Activated T-helper 2 cell treated with anti-CD3 and anti-CD28 coated beads, Interferon-gamma antibody, Interleukin-2, Interleukin-4, amounts not matched to agents 10 μg/mL and 5 μg/mL and 100 μg/mL, durations not matched to agents 14 hours and 24 hours and 36 hours (primary cell): ENCODE results near the gene AQP2. TPM values are rescaled to one million over a fixed set of nuclear protein-coding genes. Genes with fewer than 3 reads are reported as not detected.
A peak's percentile ranks its signal among the peaks of the same experiment; 100 is the strongest.

ENCODE experiments used
- DNase-seq: peaks from one replicate; pipeline ENCODE4 v3.0.0; 2021; ENCODE audit warnings: low spot score
- H3K27ac Mint-ChIP-seq: one replicate; pipeline ENCODE4 v1.8.0; 2021; ENCODE audit warnings: mixed read lengths
- H3K27me3 Mint-ChIP-seq: one replicate; pipeline ENCODE4 v1.8.0; 2021; ENCODE audit warnings: low read depth, mixed read lengths
- H3K36me3 Mint-ChIP-seq: one replicate; pipeline ENCODE4 v1.8.0; 2021; ENCODE audit warnings: low read depth, mixed read lengths
- H3K4me1 Mint-ChIP-seq: one replicate; pipeline ENCODE4 v1.8.0; 2021; ENCODE audit warnings: low read depth, mixed read lengths
- H3K4me3 Mint-ChIP-seq: one replicate; pipeline ENCODE4 v1.8.0; 2021; ENCODE audit warnings: low read depth, mild to moderate bottlenecking, moderate library complexity, mixed read lengths
- H3K9me3 Mint-ChIP-seq: one replicate; pipeline ENCODE4 v1.8.0; 2021; ENCODE audit warnings: mixed read lengths
- intact Hi-C: fragments of 100-400 bp; cut with micrococcal nuclease; formaldehyde crosslinking; loops from one replicate; pipeline ENCODE4 v1.15.1; 2023
- total RNA-seq: library from RNA; stranded (reverse); gene quantifications from 2 replicates; pipeline ENCODE4 v1.2.3, GENCODE V29; 2022

AQP2 gene, protein sequence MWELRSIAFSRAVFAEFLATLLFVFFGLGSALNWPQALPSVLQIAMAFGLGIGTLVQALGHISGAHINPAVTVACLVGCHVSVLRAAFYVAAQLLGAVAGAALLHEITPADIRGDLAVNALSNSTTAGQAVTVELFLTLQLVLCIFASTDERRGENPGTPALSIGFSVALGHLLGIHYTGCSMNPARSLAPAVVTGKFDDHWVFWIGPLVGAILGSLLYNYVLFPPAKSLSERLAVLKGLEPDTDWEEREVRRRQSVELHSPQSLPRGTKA
- total RNA-seq: not detected in 2 replicates

DNA sequence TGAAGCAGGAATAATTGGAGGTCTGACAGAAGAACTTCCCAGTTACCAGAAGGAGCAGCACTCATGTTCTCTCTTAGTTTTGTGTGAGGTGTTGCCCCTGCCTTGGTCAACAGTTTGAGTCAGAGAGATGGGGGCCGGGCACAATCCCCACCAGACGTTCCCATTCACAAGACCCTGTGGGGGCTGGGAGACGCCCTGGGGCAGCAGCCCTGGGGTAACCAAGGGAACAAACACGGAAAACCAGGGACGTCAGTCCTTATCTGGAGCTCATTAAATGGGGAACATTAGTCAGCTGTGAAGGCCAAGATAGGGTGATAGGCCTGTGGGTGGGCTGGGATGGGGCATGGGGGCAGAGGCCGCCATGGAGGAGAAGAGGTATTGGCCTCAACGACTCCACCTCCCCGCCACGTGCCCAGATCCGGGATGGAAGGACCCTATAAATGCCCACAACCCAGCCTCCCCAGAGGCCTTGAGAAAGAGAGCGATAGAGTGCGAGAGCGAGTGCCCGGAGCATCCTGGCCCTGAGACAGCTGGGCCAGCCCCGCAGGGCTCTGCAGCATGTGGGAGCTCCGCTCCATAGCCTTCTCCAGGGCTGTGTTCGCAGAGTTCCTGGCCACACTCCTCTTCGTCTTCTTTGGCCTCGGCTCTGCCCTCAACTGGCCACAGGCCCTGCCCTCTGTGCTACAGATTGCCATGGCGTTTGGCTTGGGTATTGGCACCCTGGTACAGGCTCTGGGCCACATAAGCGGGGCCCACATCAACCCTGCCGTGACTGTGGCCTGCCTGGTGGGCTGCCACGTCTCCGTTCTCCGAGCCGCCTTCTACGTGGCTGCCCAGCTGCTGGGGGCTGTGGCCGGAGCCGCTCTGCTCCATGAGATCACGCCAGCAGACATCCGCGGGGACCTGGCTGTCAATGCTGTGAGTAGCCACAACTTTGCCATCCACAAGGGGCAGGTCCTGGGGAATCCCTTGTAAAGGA lies at the start of gene AQP2:
AQP2 (plus strand) TSS at position 465 of the 979 bp plus-strand sequence; CDS start at position 559, 94 bp downstream.
- DNase-seq: no peak
- peaks cover 11% of the 10 kb centered on the region for H3K4me1 Mint-ChIP-seq
- H3K9me3 Mint-ChIP-seq: no peaks in the 10 kb centered on the region
- peaks cover 16% of the 10 kb centered on the region for H3K27me3 Mint-ChIP-seq
- intact Hi-C loops: no loop called here
- no peak within 1 kb of the TSS for H3K27ac Mint-ChIP-seq
- no peaks in the 10 kb centered on the region for H3K36me3 Mint-ChIP-seq
- H3K4me3 Mint-ChIP-seq: no peak within 1 kb of the TSS

DNA sequence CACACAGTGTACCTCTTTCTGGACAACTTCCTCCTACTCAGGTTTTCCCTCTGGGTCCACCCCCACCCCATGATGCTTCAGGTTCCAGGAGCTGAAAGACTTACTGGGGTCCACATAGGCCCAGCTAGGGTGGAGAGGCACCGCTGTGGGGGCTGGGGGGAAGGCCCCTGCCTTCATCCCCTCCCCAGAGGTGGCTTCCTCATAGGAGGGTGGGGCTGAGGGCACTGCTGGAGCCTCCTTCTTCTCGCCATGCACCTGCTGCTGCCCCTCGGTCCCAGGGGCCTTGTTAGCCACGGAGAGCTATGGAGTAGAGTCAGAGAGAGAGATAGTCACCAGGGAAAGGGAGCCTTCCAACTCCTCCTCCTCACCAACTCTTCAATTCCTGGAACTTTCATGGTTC lies 49.5 kb upstream of the AQP2 start:
- Mint-ChIP-seq H3K4me3 (no peak overlapping the region), H3K9me3 (no peaks in the 10 kb centered on the region), H3K27ac (no peak overlapping the region), H3K4me1 (peaks cover 8% of the 10 kb centered on the region), H3K36me3 (no peaks in the 10 kb centered on the region), H3K27me3 (peaks cover 31% of the 10 kb centered on the region)
- DNase-seq: no peak
- intact Hi-C loops: no loop called here

DNA sequence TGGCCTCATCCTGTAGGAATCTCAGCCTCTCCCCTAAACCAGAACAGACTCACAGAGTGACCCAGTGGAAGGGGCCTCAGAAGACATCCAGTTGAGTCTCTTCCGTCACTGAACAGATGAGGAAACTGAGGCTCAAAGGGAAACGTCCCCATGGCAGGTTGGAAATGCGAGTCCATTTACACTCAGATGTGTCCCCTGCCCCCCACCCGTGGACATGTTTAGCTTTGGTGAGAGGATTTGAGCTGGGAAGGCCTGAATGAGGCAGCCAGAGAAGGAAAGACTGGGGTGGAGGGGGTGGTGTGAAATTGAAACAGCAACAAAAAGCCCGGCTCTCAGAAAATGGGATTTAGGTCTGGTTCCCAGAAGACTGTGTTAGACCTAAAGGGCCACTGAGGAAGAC lies 48.6 kb upstream of the AQP2 start:
- DNase-seq: no peak
- Mint-ChIP-seq H3K27ac (no peak overlapping the region), H3K4me1 (peaks cover 8% of the 10 kb centered on the region), H3K9me3 (no peaks in the 10 kb centered on the region), H3K36me3 (no peaks in the 10 kb centered on the region), H3K4me3 (no peak overlapping the region), H3K27me3 (peaks cover 33% of the 10 kb centered on the region)
- intact Hi-C loops: no loop called here

DNA sequence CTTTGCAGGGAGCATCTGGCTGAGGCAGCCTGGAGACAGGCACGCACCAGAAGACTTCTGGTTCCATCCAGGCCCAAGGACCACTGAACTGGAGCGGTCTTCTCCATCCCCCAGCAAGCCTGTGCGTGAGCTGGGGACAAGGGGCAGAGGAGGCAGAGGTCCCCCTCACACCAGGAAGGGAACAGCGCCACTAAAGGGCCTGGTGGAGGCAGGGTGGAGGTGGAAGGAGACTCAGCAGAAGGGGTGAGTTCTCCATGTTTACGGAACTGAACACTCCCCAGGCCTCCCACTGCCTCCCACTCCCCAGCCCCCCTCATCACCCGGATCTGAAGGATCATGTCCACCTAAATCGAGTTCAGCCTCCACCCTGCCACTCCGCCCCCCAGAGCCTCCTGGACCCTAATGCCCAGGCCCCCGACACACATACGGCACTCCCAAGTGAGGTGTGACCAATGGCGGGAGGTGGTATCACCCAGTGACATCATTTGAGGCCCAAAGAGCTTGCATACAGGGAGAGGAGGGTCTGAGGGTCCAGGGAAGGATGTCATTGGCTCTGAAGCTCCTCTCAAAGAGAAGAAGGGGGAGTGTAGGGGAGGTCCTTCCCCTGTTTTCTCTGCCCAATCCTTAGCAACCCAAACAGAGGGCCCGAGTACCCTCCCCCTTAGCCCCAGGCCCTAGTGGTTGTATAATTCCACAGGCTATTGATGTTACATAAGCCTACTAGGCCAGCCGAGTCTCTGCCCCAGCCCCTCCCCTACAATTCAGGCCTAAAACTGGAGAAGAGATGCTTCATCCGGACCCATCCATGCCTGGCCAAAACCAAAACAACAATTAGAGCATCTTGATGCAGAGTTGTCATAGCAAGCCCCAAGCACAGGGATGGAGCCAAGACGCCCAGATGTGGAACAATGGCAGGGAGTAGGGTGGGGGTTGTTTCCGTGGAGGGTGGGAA lies 47.9 kb upstream of the AQP2 start:
- no peak overlapping the region for H3K4me3 Mint-ChIP-seq
- H3K36me3 Mint-ChIP-seq: no peaks in the 10 kb centered on the region
- intact Hi-C loops: no loop called here
- H3K4me1 Mint-ChIP-seq: peaks cover 8% of the 10 kb centered on the region
- H3K9me3 Mint-ChIP-seq: no peaks in the 10 kb centered on the region
- H3K27me3 Mint-ChIP-seq: peaks cover 33% of the 10 kb centered on the region
- DNase-seq: no peak
- no peak overlapping the region for H3K27ac Mint-ChIP-seq

DNA sequence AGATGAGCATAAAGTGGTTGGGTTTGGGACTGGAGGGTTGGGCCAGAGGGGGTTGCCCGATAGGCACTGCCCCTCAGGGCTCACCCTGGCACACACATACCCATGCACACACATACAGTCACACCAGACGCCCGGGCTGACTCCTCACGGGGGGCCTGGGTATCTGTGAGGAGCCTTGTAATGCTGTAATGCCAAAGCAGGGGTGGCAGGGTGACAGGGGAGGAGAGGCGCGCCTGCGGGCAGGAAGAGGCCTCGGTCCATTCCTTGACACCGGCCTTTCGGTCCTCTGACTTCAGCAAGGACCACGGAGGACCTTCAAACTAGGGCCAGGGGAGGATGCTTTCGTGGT lies 47.2 kb upstream of the AQP2 start:
- DNase-seq: no peak

DNA sequence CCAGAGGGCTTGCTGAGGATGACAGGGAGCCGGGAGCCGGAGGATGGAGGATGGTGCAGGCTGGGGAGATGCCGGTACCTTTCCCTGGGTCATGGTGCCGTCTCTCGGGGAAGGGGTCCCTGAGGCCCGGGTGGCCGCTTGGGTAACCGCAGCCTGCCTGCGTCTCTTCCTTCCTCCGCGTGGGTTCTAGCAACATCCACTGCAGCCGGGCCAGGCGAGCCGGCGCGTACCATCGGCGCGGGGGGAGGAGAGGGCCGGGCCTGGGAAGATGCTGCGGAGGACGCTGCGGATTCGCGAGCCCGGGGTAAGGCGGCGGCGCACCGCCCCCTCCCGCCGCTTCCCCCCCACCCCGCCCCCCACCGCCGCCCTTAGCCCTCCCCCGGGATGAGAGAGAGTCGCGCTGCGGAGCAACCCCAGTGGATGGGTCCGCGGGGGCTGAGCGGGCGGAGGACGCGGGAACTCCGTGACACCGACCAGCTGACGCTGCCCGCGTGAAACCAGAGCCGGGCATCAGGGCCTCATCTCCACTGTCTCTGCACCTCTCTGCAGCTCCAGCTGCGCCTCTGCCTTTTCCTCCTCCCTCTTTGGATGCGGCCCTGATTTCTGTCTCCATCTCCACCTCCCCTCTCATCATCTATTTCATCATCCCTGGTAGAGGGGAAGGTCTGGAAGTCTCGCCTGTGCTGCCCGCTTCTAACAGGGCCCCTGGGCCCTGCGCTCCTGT lies 46.7 kb upstream of the AQP2 start, which contains the start of gene FAIM2:
FAIM2 (minus strand) TSS at position 201 of the 724 bp plus-strand sequence; CDS start at position 93, 108 bp downstream.
- no peaks in the 10 kb centered on the region for H3K36me3 Mint-ChIP-seq

More for the DNA sequence above, 47.2 kb upstream of the AQP2 start:
- Mint-ChIP-seq H3K9me3 (no peaks in the 10 kb centered on the region), H3K4me3 (peak overlapping the region; percentile 43), H3K4me1 (peaks cover 8% of the 10 kb centered on the region), H3K27ac (no peak overlapping the region), H3K27me3 (peaks cover 30% of the 10 kb centered on the region), H3K36me3 (no peaks in the 10 kb centered on the region)
- intact Hi-C loops: no loop called here

DNA sequence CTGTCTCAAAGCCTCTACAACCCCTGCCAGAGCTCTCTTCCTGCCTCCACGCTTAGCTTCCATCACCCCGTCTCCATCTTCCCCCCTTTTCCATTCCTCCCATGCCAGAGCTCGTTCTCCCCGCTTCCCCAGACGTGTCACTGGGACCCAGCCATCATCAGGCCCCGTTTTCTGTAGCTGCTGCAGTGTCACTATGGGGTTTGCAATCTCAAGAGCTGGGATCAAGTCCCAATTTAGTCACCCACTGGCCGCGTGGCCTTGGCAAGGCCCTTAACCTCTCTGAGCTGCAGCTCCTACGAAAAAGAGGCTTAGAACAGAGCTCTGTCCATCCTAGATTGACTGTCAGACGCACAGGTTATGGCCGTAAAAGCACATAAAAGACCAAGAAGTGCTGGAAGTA lies 45.9 kb upstream of the AQP2 start:
- Mint-ChIP-seq H3K4me3 (peak overlapping the region; percentile 63), H3K27ac (no peak overlapping the region), H3K27me3 (peaks cover 25% of the 10 kb centered on the region), H3K9me3 (no peaks in the 10 kb centered on the region), H3K4me1 (peaks cover 8% of the 10 kb centered on the region), H3K36me3 (no peaks in the 10 kb centered on the region)
- intact Hi-C loops: no loop called here
- DNase-seq: no peak

More for the DNA sequence above, 46.7 kb upstream of the AQP2 start, which contains the start of gene FAIM2:
- Mint-ChIP-seq H3K4me1 (peaks cover 8% of the 10 kb centered on the region), H3K27me3 (peaks cover 29% of the 10 kb centered on the region), H3K4me3 (peak within 1 kb of the TSS; percentile 63), H3K9me3 (no peaks in the 10 kb centered on the region), H3K27ac (no peak within 1 kb of the TSS)
- DNase-seq: peak; percentile 33
- intact Hi-C loops: no loop called here

DNA sequence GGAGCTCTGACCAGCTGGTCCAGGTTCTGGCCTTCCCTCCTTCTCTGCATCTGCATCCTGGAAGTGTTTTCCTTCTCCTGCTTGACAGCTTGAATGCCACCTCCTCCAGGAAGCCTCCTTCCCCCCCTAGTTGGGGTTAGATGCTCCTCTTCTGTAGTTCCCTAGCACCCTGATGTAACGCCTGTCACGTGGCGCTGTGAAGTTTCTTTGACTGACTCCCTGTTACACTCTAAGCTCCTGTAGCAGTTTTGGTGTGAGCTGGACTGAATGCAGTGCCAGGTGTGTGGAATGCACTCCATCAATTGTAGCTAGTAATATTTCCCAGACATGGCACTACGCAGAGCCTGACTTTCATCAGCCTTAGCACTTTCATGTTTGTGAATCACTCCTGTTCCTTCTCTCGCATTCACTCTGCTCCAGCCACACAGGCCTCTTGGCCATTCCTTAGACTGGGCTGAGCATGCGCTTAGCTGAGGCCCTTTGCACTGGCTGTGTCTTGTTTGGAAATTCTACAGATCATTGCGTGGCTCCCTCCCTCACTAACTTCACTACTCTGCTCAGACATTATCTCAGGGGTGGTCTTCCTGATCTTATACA lies 44.7 kb upstream of the AQP2 start:
- H3K27ac Mint-ChIP-seq: no peak overlapping the region
- H3K4me1 Mint-ChIP-seq: peaks cover 8% of the 10 kb centered on the region
- DNase-seq: no peak
- H3K9me3 Mint-ChIP-seq: no peaks in the 10 kb centered on the region
- H3K36me3 Mint-ChIP-seq: no peaks in the 10 kb centered on the region
- intact Hi-C loops: no loop called here
- peaks cover 24% of the 10 kb centered on the region for H3K27me3 Mint-ChIP-seq
- no peak overlapping the region for H3K4me3 Mint-ChIP-seq

DNA sequence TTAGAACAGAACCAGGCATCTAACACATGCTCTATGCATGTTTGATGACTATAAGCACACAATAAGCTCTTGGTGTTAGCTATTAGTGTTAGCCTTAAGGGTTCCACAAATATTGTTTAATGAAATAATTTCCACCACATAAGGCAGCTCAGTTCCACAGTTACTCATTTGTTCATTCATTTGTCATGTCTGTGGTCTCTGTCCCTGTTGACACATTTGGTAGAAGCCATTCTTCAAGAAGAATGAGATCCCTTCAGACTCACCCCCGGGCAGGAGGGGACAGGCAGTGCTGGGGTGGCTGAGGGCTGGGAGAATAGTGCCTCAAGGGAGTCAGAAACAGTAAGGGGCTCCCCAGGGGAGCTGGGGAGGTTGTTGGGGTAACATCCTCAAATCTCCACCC lies 43.2 kb upstream of the AQP2 start:
- Mint-ChIP-seq H3K36me3 (no peaks in the 10 kb centered on the region), H3K27ac (no peak overlapping the region), H3K9me3 (no peaks in the 10 kb centered on the region), H3K27me3 (peaks cover 18% of the 10 kb centered on the region), H3K4me3 (no peak overlapping the region), H3K4me1 (peaks cover 8% of the 10 kb centered on the region)
- intact Hi-C loops: no loop called here
- DNase-seq: no peak

DNA sequence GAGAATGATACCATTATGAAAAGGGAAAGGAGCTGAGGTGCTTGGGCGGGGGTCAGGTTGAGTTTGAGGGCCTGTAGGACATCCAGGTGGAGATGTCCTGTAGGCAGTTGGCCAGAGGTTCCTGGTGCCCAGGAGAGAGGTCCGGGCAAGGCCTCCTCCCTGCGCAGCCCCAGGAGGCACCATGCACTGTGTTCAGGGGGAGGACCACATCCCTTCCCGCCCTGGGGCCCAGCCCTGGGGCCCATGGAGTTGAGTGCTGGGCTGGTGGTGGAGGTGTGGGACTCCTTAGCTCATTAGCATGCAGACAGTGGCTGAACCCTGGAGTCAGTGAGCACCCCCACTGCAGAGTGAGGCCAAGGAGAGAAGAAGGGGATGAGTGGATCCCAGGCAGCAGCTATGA lies 41.2 kb upstream of the AQP2 start:
- Mint-ChIP-seq H3K27ac (no peak overlapping the region), H3K9me3 (no peaks in the 10 kb centered on the region), H3K4me3 (no peak overlapping the region), H3K27me3 (peaks cover 12% of the 10 kb centered on the region), H3K36me3 (no peaks in the 10 kb centered on the region), H3K4me1 (peaks cover 3% of the 10 kb centered on the region)
- DNase-seq: no peak
- intact Hi-C loops: no loop called here

DNA sequence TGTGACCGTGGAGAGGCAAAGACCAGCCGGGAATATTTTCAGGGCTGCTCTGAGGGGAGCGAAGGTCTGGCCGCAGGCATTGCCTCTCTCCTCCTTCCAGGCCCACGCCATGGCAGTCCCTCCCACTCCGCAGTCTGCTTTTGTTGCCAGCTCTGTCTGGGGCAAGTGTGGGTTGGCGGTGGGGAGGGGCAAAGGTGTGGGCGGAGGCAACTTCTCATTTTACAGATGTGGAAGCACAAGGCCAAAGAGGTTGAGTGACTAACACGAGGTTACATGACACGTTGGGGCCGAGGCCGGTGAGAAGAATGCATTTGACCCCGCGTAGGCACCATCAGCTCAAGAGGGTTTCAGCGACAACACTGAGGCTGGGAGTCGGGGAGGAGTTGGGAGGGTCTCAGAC lies 40.7 kb upstream of the AQP2 start:
- H3K27me3 Mint-ChIP-seq: peaks cover 9% of the 10 kb centered on the region
- no peaks in the 10 kb centered on the region for H3K9me3 Mint-ChIP-seq
- H3K4me3 Mint-ChIP-seq: no peak overlapping the region
- intact Hi-C loops: no loop called here
- H3K36me3 Mint-ChIP-seq: no peaks in the 10 kb centered on the region
- no peak overlapping the region for H3K27ac Mint-ChIP-seq
- DNase-seq: no peak
- no peaks in the 10 kb centered on the region for H3K4me1 Mint-ChIP-seq
